Breast epithelium (tissue), 4 donors: ENCODE results near the gene IGFLR1. TPM values are rescaled to one million over a fixed set of nuclear protein-coding genes. Genes with fewer than 3 reads are reported as not detected.
A peak's percentile ranks its signal among the peaks of the same experiment; 100 is the strongest.
"Not testable (repeated sequence)": the region's sequence is repeated elsewhere in the genome, so short reads cannot be mapped to it uniquely, and the experiment has no call there.

Experiments
- DNase-seq, 2 donors: peaks; one replicate each; pipeline ENCODE4 v3.0.0-alpha.2; 2019; ENCODE audit warnings: low spot score in 2 of 2
- H3K27ac ChIP-seq, 2 donors: fragments of 200-600 bp; sonication (generic) in 1 of 2; one replicate each; pipeline ENCODE4 v1.5.1; 2016 to 2019; ENCODE audit warnings: mild to moderate bottlenecking in 1 of 2
- H3K27me3 ChIP-seq, 2 donors: fragments of 200-600 bp; sonication (generic) in 1 of 2; one replicate each; pipeline versions ENCODE4 v1.5.1 to v1.6.0; 2017 to 2019; ENCODE audit warnings: control low read depth in 1 of 2, mild to moderate bottlenecking in 1 of 2
- H3K36me3 ChIP-seq: fragments of 200-600 bp; one replicate; pipeline ENCODE4 v1.5.1; 2019
- H3K4me1 ChIP-seq, 2 donors: fragments of 200-600 bp; sonication (generic); one replicate each; pipeline ENCODE4 v1.5.1; 2016 to 2019; ENCODE audit warnings: control low read depth in 1 of 2
- H3K4me3 ChIP-seq, 3 donors: fragments of 200-600 bp; sonication (generic); 1 replicate in 2 of 3; 2 replicates in 1 of 3; pipeline ENCODE4 v1.5.1; 2016 to 2019; ENCODE audit warnings: mild to moderate bottlenecking in 3 of 3, moderate library complexity in 2 of 3
- H3K9me3 ChIP-seq, 2 donors: fragments of 200-600 bp; sonication (generic) in 1 of 2; one replicate each; pipeline ENCODE4 v1.5.1; 2016 to 2019; ENCODE audit warnings: control low read depth in 1 of 2
- CTCF ChIP-seq, 3 donors: fragments of 450-650 bp; IDR thresholded peaks; one replicate each; pipeline ENCODE4 v1.5.1; 2016 to 2017; ENCODE audit warnings: antibody characterized with exemption in 3 of 3, mild to moderate bottlenecking in 3 of 3, moderate library complexity in 3 of 3
- POLR2A ChIP-seq: fragments of 450-650 bp; IDR thresholded peaks from one replicate; pipeline ENCODE4 v1.6.1; 2016; ENCODE audit warnings: antibody characterized with exemption, mild to moderate bottlenecking, moderate library complexity
- POLR2AphosphoS5 ChIP-seq, 3 donors: sonication (generic); formaldehyde crosslinking; IDR thresholded peaks; one replicate each; pipeline ENCODE4 v1.6.1; 2017; ENCODE audit warnings: antibody characterized with exemption in 3 of 3
- intact Hi-C: fragments of 100-400 bp; cut with DNase I; formaldehyde crosslinking; loops from one replicate; pipeline ENCODE4 v1.15.1; 2023; ENCODE audit warnings: low total_unique reads
- total RNA-seq, 3 donors: library from RNA; depleted of rRNA; stranded (reverse); fragments of >200 nt; gene quantifications; one replicate each; pipeline ENCODE4 v1.1.0, GENCODE V29; 2016

Gene IGFLR1
- total RNA-seq, 3 donors from 2014 or later = 8.8 to 16.1 (median 14.1) TPM

- DNase-seq = peak; percentile 72 to 83
- intact Hi-C loops = no loop called here
Measured at GRCh38 chr19:35693835-35694599, 48.2 kb downstream of the IGFLR1 start.

GRCh38 chr19:35693422-35693821 lies 48.8 kb downstream of the IGFLR1 start:
- no peaks in the 10 kb centered on the region for H3K4me1 ChIP-seq
- intact Hi-C loops = no loop called here
- no peak overlapping the region for H3K4me3 ChIP-seq
- H3K27me3 ChIP-seq = no peaks in the 10 kb centered on the region
- TF ChIP-seq POLR2AphosphoS5 (IDR thresholded peaks at IDR 0.05) (no peak), POLR2A (no peak), CTCF (IDR thresholded peaks at IDR 0.05) (no peak)
- H3K36me3 ChIP-seq = no peaks in the 10 kb centered on the region
- H3K9me3 ChIP-seq = no peaks in the 10 kb centered on the region
- no peak overlapping the region for H3K27ac ChIP-seq
- DNase-seq = no peak

More at GRCh38 chr19:35693835-35694599, 48.2 kb downstream of the IGFLR1 start:
- no peaks in the 10 kb centered on the region for H3K9me3 ChIP-seq
- no peak for TF ChIP-seq POLR2A
- peak; percentile 84 to 97 (median 95) for TF ChIP-seq CTCF (IDR thresholded peaks at IDR 0.05)
- peak in 1 of 3 donors; percentile 40 for TF ChIP-seq POLR2AphosphoS5 (IDR thresholded peaks at IDR 0.05)
- H3K27ac ChIP-seq = no peak overlapping the region
- H3K36me3 ChIP-seq = no peaks in the 10 kb centered on the region
- no peaks in the 10 kb centered on the region for H3K4me1 ChIP-seq
- no peak overlapping the region for H3K4me3 ChIP-seq
- H3K27me3 ChIP-seq = no peaks in the 10 kb centered on the region

- DNase-seq = no peak
- H3K36me3 ChIP-seq = no peaks in the 10 kb centered on the region
- no peaks in the 10 kb centered on the region for H3K27me3 ChIP-seq
- H3K4me1 ChIP-seq = no peaks in the 10 kb centered on the region
- intact Hi-C loops = no loop called here
- TF ChIP-seq POLR2AphosphoS5 (IDR thresholded peaks at IDR 0.05) (no peak), POLR2A (no peak), CTCF (IDR thresholded peaks at IDR 0.05) (no peak)
- no peaks in the 10 kb centered on the region for H3K9me3 ChIP-seq
- no peak overlapping the region for H3K4me3 ChIP-seq
- H3K27ac ChIP-seq = no peak overlapping the region
Measured at GRCh38 chr19:35692010-35692409, 50.2 kb downstream of the IGFLR1 start.

DNA sequence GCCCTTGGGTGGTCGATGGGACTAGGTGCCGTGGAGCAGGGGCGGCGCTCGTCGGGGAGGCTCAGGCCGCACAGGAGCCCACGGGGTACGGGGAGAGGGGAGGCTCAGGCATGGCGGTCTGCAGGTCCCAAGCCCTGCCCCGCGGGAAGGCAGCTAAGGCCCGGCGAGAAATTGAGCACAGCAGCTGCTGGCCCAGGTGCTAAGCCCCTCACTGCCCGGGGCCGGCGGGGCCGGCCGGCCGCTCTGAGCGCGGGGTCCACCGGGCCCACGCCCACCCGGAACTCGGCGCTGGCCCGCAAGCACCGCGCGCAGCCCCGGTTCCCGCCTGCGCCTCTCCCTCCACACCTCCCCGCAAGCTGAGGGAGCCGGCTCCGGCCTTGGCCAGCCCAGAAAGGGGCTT lies 51.1 kb downstream of the IGFLR1 start:
- intact Hi-C loops, DNase-seq, H3K27ac ChIP-seq, H3K36me3 ChIP-seq, H3K27me3 ChIP-seq, H3K9me3 ChIP-seq, H3K4me1 ChIP-seq, H3K4me3 ChIP-seq: not testable (repeated sequence)

GRCh38 chr19:35689836-35690235 lies 52.4 kb downstream of the IGFLR1 start:
- intact Hi-C loops = no loop called here

More at GRCh38 chr19:35689836-35690235, 52.4 kb downstream of the IGFLR1 start:
- no peaks in the 10 kb centered on the region for H3K36me3 ChIP-seq
- H3K4me1 ChIP-seq = no peaks in the 10 kb centered on the region
- H3K27ac ChIP-seq = no peak overlapping the region
- TF ChIP-seq POLR2A (no peak), POLR2AphosphoS5 (IDR thresholded peaks at IDR 0.05) (no peak), CTCF (IDR thresholded peaks at IDR 0.05) (no peak)
- no peaks in the 10 kb centered on the region for H3K27me3 ChIP-seq
- no peak overlapping the region for H3K4me3 ChIP-seq
- DNase-seq = no peak
- H3K9me3 ChIP-seq = no peaks in the 10 kb centered on the region

Other genes starting within 250 kb of the IGFLR1 start
- 100 to 1,000 TPM in 1 of 3 donors, 10 to 100 TPM in 1, under 1 TPM in 1; 0.96 to 135 (median 61.0) TPM for gene DMKN, start 228.8 kb downstream of the IGFLR1 start, total RNA-seq
- not detected for gene SBSN, start 214.1 kb downstream of the IGFLR1 start, total RNA-seq
- not detected for gene GAPDHS, start 209.0 kb downstream of the IGFLR1 start, total RNA-seq
- gene TMEM147, start 196.8 kb downstream of the IGFLR1 start, total RNA-seq = 10 to 100 TPM; 67.4 to 91.8 (median 91.8) TPM
- gene ATP4A, start 178.8 kb downstream of the IGFLR1 start, total RNA-seq = not detected
- gene PMIS2, start 156.3 kb downstream of the IGFLR1 start, total RNA-seq = not detected
- 10 to 100 TPM in 1 of 3 donors, 1 to 10 TPM in 2; 5.9 to 13.0 (median 9.5) TPM for gene HAUS5, start 129.7 kb downstream of the IGFLR1 start, total RNA-seq
- gene RBM42, start 113.4 kb downstream of the IGFLR1 start, total RNA-seq = 10 to 100 TPM; 44.6 to 51.4 (median 44.6) TPM
- gene ETV2, start 100.7 kb downstream of the IGFLR1 start, total RNA-seq = under 1 TPM in 1 of 3 donors, not detected in 2; 0.59 TPM
- 100 to 1,000 TPM; 320 to 418 (median 391) TPM for gene COX6B1, start 94.1 kb downstream of the IGFLR1 start, total RNA-seq
- not detected for gene UPK1A, start 75.9 kb downstream of the IGFLR1 start, total RNA-seq
- under 1 TPM in 1 of 3 donors, not detected in 2; 0.33 TPM for gene ZBTB32, start 37.9 kb downstream of the IGFLR1 start, total RNA-seq
- 10 to 100 TPM; 14.2 to 16.2 (median 16.1) TPM for gene KMT2B, start 24.4 kb downstream of the IGFLR1 start, total RNA-seq
- gene U2AF1L4, start 3.0 kb upstream of the IGFLR1 start, total RNA-seq = 10 to 100 TPM; 15.7 to 37.5 (median 19.5) TPM
- gene PSENEN, start 3.2 kb upstream of the IGFLR1 start, total RNA-seq = 10 to 100 TPM; 37.4 to 54.1 (median 54.0) TPM
- 10 to 100 TPM; 12.8 to 15.4 (median 14.2) TPM for gene LIN37, start 6.1 kb upstream of the IGFLR1 start, total RNA-seq
- gene HSPB6, start 14.6 kb upstream of the IGFLR1 start, total RNA-seq = 100 to 1,000 TPM in 1 of 3 donors, 10 to 100 TPM in 2; 31.0 to 144 (median 81.9) TPM
- 1 to 10 TPM; 5.7 to 6.4 (median 6.2) TPM for gene PROSER3, start 15.7 kb upstream of the IGFLR1 start, total RNA-seq
- gene ARHGAP33, start 33.1 kb upstream of the IGFLR1 start, total RNA-seq = 10 to 100 TPM in 2 of 3 donors, 1 to 10 TPM in 1; 5.1 to 17.7 (median 12.8) TPM
- gene PRODH2, start 70.4 kb upstream of the IGFLR1 start, total RNA-seq = not detected
- under 1 TPM in 1 of 3 donors, not detected in 2; 0.15 TPM for gene NPHS1, start 110.1 kb upstream of the IGFLR1 start, total RNA-seq
- under 1 TPM in 2 of 3 donors, not detected in 1; 0.15 to 0.66 TPM for gene KIRREL2, start 114.5 kb upstream of the IGFLR1 start, total RNA-seq
- 1 to 10 TPM; 2.6 to 4.2 (median 3.3) TPM for gene APLP1, start 126.1 kb upstream of the IGFLR1 start, total RNA-seq
- gene NFKBID, start 158.1 kb upstream of the IGFLR1 start, total RNA-seq = 10 to 100 TPM in 1 of 3 donors, 1 to 10 TPM in 2; 4.3 to 15.2 (median 7.9) TPM
- 1 to 10 TPM; 3.3 to 7.2 (median 3.5) TPM for gene HCST, start 160.1 kb upstream of the IGFLR1 start, total RNA-seq
- 100 to 1,000 TPM in 2 of 3 donors, 10 to 100 TPM in 1; 56.4 to 239 (median 112) TPM for gene TYROBP, start 165.8 kb upstream of the IGFLR1 start, total RNA-seq
- gene LRFN3, start 193.9 kb upstream of the IGFLR1 start, total RNA-seq = 1 to 10 TPM; 5.2 to 6.7 (median 5.4) TPM